Panc1 (cell line): ENCODE results near the gene NUB1. TPM values are rescaled to one million over a fixed set of nuclear protein-coding genes. Genes with fewer than 3 reads are reported as not detected.

ENCODE experiments used
- ATAC-seq: fragments of 200-7000 bp; cut with Tn5 transposase; 2 replicates; pipeline ENCODE4 v1.9.1; 2020; ENCODE audit warnings: mild to moderate bottlenecking, moderate library complexity
- BruUV-seq: library from RNA; stranded (reverse); fragments of 400-500 nt; replicated peaks from 2 replicates; lab custom pipeline; 2021; lab: Mats Ljungman, UMichigan
- CTCF ChIA-PET: fragments of 300-600 bp; sonication (Branson Sonifier 250); formaldehyde crosslinking; loops from one replicate; lab custom pipeline; 2022; ENCODE audit warnings: antibody characterized with exemption; lab: Charles Lee
- POLR2A ChIA-PET: fragments of 300-600 bp; sonication (Branson Sonifier 250); formaldehyde crosslinking; loops from one replicate; lab custom pipeline; 2022; ENCODE audit warnings: antibody characterized with exemption; lab: Charles Lee
- DNase-seq: peaks from one replicate; pipeline ENCODE4 v3.0.0-alpha.2; 2010; ENCODE audit warnings: low read depth, low spot score
- H3K27ac ChIP-seq: 2 replicates; pipeline ENCODE4 v1.5.1; 2011; ENCODE audit warnings: mild to moderate bottlenecking, low read length, inconsistent platforms
- H3K27me3 ChIP-seq: fragments of 200-500 bp; sonication (Bioruptor generic); 2 replicates; pipeline ENCODE4 v1.6.0; 2014; ENCODE audit warnings: low read length, inconsistent platforms; ENCODE audit not compliant: control insufficient read depth, insufficient read depth
- H3K36me3 ChIP-seq: fragments of 200-500 bp; sonication (Bioruptor generic); 2 replicates; pipeline ENCODE4 v1.5.1; 2014; ENCODE audit warnings: inconsistent platforms, mild to moderate bottlenecking, low read length, moderate library complexity; ENCODE audit not compliant: control insufficient read depth, insufficient read depth
- H3K4me1 ChIP-seq: 2 replicates; pipeline ENCODE4 v1.5.1; 2011; ENCODE audit warnings: inconsistent platforms, mild to moderate bottlenecking, low read length, moderate library complexity; ENCODE audit not compliant: control insufficient read depth, insufficient read depth
- H3K4me3 ChIP-seq, 2 experiments: 2 replicates each; pipeline ENCODE4 v1.5.1; 2011 to 2012; ENCODE audit warnings: low read depth in 2 of 2, low read length in 2 of 2, mild to moderate bottlenecking in 2 of 2, inconsistent platforms in 1 of 2, moderate library complexity in 1 of 2
- H3K9me3 ChIP-seq: fragments of 200-500 bp; sonication (Bioruptor generic); 2 replicates; pipeline ENCODE4 v1.5.1; 2014; ENCODE audit warnings: low read depth, mild to moderate bottlenecking, inconsistent platforms, low read length, moderate library complexity; ENCODE audit not compliant: control insufficient read depth, insufficient read depth
- CTCF ChIP-seq: fragments of 450-650 bp; IDR thresholded peaks from 2 replicates; pipeline ENCODE4 v1.5.1; 2017; ENCODE audit warnings: mild to moderate bottlenecking
- POLR2AphosphoS5 ChIP-seq: IDR thresholded peaks from 2 replicates; pipeline ENCODE4 v1.6.1; 2012; ENCODE audit warnings: mild to moderate bottlenecking, low read depth, low read length, moderate library complexity
- REST ChIP-seq, 2 experiments: IDR thresholded peaks; 2 replicates each; pipeline ENCODE4 v1.6.1; 2011 to 2012; ENCODE audit warnings: low read depth in 2 of 2, control low read depth in 1 of 2, low read length in 1 of 2, mild to moderate bottlenecking in 1 of 2, moderate library complexity in 1 of 2; ENCODE audit not compliant: insufficient read depth in 1 of 2
- SIN3A ChIP-seq: IDR thresholded peaks from 2 replicates; pipeline ENCODE4 v1.6.1; 2012; ENCODE audit warnings: low read depth, mild to moderate bottlenecking, low read length, moderate library complexity, borderline replicate concordance; ENCODE audit not compliant: insufficient read depth
- TCF7L2 ChIP-seq: IDR thresholded peaks from 2 replicates; pipeline ENCODE4 v1.6.1; 2011; ENCODE audit warnings: mild to moderate bottlenecking, low read depth, low read length, inconsistent platforms
- in situ Hi-C: cut with HindIII; loops from 2 replicates; pipeline ENCODE4 v1.10.0; 2016; ENCODE audit warnings: low sequenced_read_pairs, low pct_unique_long_range_greater_than_20kb
- intact Hi-C: fragments of 100-400 bp; cut with micrococcal nuclease; formaldehyde crosslinking; loops from one replicate; pipeline ENCODE4 v1.10.0; 2022; ENCODE audit not compliant: unreplicated experiment
- total RNA-seq: library from RNA; stranded (reverse); gene quantifications from one replicate; pipeline ENCODE4 v1.2.1, GENCODE V29; 2021; ENCODE audit not compliant: unreplicated experiment

The NUB1 gene
- total RNA-seq, 1 experiment from 2014 or later = 50.5 TPM

- no peak for DNase-seq
- TF ChIP-seq REST (IDR thresholded peaks at IDR 0.05; ENCODE audit: insufficient read depth in 1 of 2, low read depth in 2 of 2, low read length in 1 of 2) (no peak), SIN3A (no peak), POLR2AphosphoS5 (no peak), TCF7L2 (no peak), CTCF (no peak)
- peak; percentile 55 for ATAC-seq
- Histone ChIP-seq H3K4me1 (peaks cover 12% of the 10 kb centered on the region; the same call in 1 of the 2 replicates), H3K4me3 (peak overlapping the region; percentile 23 to 43; a peak in 3 of 4 replicates), H3K27ac (peak overlapping the region; percentile 60), H3K9me3 (no peaks in the 10 kb centered on the region), H3K27me3 (no peaks in the 10 kb centered on the region), H3K36me3 (peaks cover 19% of the 10 kb centered on the region)
- ChIA-PET CTCF (no interaction called here), POLR2A (no interaction called here)
- intact Hi-C loops (no loop called here), in situ Hi-C loops (no loop called here)
- BruUV-seq = no TSS peak
Observed at GRCh38 chr7:151349507-151349853, 7.9 kb downstream of the NUB1 start.

- ChIA-PET POLR2A (interaction anchor here (0.6 kb wide), 1 partner anchor 17 kb away, joined by 3 read pairs; no protein-coding TSS in a partner anchor), CTCF (interaction anchor here (0.7 to 1.5 kb wide), 3 partner anchors 35 to 46 kb away, joined by 3 to 6 read pairs (median 5); no protein-coding TSS in a partner anchor)
- Histone ChIP-seq H3K9me3 (no peaks in the 10 kb centered on the region), H3K36me3 (peaks cover 11% of the 10 kb centered on the region), H3K4me3 (no peak overlapping the region), H3K4me1 (peaks cover 9% of the 10 kb centered on the region; the same call in 1 of the 2 replicates), H3K27me3 (no peaks in the 10 kb centered on the region), H3K27ac (no peak overlapping the region)
- ATAC-seq (peak; percentile 71), DNase-seq (no peak)
- no peak for TF ChIP-seq REST (IDR thresholded peaks at IDR 0.05; ENCODE audit: insufficient read depth in 1 of 2, low read depth in 2 of 2, low read length in 1 of 2)
- TF ChIP-seq CTCF = no peak; the same call in 1 of the 2 replicates
- no peak for TF ChIP-seq SIN3A
- no peak for TF ChIP-seq TCF7L2
- TF ChIP-seq POLR2AphosphoS5 = no peak
- BruUV-seq = no TSS peak
- in situ Hi-C loops (no loop called here), intact Hi-C loops (no loop called here)
Observed at GRCh38 chr7:151351027-151351426, 9.4 kb downstream of the NUB1 start.
